WTC11 (cell line): ENCODE results near the gene ZC3HAV1L. TPM values are rescaled to one million over a fixed set of nuclear protein-coding genes. Genes with fewer than 3 reads are reported as not detected.

Source experiments
- total RNA-seq: library from RNA; stranded (reverse); gene quantifications from 3 replicates; pipeline ENCODE4 v1.2.3, GENCODE V29; 2021

ZC3HAV1L gene
- total RNA-seq, 1 experiment from 2014 or later, result 5.8 TPM

Other genes starting within 250 kb of the ZC3HAV1L start
- gene TMEM213, start 238.0 kb downstream of the ZC3HAV1L start, total RNA-seq, result 0.11 to 0.18 TPM (median 0.11 TPM) in 3 replicates
- 1.1 to 2.0 TPM (median 1.3 TPM) in 3 replicates for gene ATP6V0A4, start 237.8 kb downstream of the ZC3HAV1L start, total RNA-seq
- 16.3 to 18.7 TPM (median 17.2 TPM) in 3 replicates for gene KIAA1549, start 54.7 kb downstream of the ZC3HAV1L start, total RNA-seq
- 31.9 to 38.0 TPM (median 34.0 TPM) in 3 replicates for gene ZC3HAV1, start 73.7 kb upstream of the ZC3HAV1L start, total RNA-seq
- gene UBN2, start 195.2 kb upstream of the ZC3HAV1L start, total RNA-seq, result 32.9 to 39.0 TPM (median 33.1 TPM) in 3 replicates